ENCODE results near the gene NT5DC1.

DNA sequence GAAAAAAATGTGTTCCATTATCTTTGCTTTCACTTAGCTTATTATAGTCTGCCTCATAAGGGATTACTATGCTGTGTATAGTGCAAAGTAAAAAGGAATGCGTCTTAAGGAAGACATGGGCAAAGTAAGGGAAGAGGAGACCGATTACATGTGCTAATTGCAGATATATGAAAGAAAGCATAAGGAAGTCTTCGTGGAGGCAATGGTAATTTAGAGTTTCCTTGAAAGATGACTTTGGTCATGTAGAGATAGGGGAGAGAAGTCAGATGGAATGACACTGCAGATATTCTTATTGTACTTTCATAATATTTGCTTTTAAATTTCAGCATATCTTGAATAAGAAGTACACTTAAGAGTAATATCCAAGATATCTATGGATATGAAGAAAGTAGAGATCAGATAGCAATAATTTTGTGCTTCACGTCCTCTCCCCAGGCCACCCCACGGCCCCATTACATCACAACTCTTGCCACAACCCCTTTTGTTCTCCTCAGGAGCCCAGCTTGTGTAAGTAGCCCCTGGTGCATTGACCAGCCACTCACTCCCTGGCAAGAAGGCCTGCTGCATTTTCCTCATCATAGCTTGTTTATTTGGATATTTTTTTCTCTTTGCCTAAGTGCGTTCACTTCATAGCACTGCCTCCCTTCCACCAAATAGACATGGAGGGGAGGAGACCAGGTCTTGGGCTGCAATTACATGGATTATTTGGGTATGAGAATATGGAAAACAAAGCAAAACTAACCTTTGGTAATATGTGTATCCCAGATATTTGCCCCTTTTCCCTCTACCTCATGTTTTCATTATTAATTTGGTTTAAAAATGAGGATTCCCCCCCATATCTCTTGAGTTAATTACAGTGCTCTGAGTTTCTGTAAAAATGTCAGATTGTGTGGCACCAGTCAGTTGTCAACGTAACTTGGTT lies 56.0 kb downstream of the NT5DC1 start:
- TF ChIP-seq POLR2A (IDR thresholded peaks at IDR 0.05; ENCODE audit: low read length) (no peak), PHF8 (IDR thresholded peaks at IDR 0.05; ENCODE audit: borderline replicate concordance, low read depth) (no peak), EP300 (IDR thresholded peaks at IDR 0.05) (no peak), FOSL2 (IDR thresholded peaks at IDR 0.05) (no peak), FOSL2 (CRISPR knock-in tag; IDR thresholded peaks at IDR 0.05) (no peak), RFX5 (IDR thresholded peaks at IDR 0.05) (no peak), BHLHE40 (IDR thresholded peaks at IDR 0.05; ENCODE audit: low read depth, low read length) (no peak), NR3C1 (IDR thresholded peaks at IDR 0.05) (no peak)
- TF ChIP-seq, protein P1, sequence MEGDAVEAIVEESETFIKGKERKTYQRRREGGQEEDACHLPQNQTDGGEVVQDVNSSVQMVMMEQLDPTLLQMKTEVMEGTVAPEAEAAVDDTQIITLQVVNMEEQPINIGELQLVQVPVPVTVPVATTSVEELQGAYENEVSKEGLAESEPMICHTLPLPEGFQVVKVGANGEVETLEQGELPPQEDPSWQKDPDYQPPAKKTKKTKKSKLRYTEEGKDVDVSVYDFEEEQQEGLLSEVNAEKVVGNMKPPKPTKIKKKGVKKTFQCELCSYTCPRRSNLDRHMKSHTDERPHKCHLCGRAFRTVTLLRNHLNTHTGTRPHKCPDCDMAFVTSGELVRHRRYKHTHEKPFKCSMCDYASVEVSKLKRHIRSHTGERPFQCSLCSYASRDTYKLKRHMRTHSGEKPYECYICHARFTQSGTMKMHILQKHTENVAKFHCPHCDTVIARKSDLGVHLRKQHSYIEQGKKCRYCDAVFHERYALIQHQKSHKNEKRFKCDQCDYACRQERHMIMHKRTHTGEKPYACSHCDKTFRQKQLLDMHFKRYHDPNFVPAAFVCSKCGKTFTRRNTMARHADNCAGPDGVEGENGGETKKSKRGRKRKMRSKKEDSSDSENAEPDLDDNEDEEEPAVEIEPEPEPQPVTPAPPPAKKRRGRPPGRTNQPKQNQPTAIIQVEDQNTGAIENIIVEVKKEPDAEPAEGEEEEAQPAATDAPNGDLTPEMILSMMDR (IDR thresholded peaks at IDR 0.05) = no peak
- TF ChIP-seq, protein P2, sequence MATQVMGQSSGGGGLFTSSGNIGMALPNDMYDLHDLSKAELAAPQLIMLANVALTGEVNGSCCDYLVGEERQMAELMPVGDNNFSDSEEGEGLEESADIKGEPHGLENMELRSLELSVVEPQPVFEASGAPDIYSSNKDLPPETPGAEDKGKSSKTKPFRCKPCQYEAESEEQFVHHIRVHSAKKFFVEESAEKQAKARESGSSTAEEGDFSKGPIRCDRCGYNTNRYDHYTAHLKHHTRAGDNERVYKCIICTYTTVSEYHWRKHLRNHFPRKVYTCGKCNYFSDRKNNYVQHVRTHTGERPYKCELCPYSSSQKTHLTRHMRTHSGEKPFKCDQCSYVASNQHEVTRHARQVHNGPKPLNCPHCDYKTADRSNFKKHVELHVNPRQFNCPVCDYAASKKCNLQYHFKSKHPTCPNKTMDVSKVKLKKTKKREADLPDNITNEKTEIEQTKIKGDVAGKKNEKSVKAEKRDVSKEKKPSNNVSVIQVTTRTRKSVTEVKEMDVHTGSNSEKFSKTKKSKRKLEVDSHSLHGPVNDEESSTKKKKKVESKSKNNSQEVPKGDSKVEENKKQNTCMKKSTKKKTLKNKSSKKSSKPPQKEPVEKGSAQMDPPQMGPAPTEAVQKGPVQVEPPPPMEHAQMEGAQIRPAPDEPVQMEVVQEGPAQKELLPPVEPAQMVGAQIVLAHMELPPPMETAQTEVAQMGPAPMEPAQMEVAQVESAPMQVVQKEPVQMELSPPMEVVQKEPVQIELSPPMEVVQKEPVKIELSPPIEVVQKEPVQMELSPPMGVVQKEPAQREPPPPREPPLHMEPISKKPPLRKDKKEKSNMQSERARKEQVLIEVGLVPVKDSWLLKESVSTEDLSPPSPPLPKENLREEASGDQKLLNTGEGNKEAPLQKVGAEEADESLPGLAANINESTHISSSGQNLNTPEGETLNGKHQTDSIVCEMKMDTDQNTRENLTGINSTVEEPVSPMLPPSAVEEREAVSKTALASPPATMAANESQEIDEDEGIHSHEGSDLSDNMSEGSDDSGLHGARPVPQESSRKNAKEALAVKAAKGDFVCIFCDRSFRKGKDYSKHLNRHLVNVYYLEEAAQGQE (IDR thresholded peaks at IDR 0.05) = no peak
- TF ChIP-seq, protein P3, sequence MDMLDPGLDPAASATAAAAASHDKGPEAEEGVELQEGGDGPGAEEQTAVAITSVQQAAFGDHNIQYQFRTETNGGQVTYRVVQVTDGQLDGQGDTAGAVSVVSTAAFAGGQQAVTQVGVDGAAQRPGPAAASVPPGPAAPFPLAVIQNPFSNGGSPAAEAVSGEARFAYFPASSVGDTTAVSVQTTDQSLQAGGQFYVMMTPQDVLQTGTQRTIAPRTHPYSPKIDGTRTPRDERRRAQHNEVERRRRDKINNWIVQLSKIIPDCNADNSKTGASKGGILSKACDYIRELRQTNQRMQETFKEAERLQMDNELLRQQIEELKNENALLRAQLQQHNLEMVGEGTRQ (IDR thresholded peaks at IDR 0.05) = no peak
- TF ChIP-seq, protein P4, sequence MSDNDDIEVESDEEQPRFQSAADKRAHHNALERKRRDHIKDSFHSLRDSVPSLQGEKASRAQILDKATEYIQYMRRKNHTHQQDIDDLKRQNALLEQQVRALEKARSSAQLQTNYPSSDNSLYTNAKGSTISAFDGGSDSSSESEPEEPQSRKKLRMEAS (IDR thresholded peaks at IDR 0.05) = no peak

Data from A549 (cell line).